ENCODE results near the gene RXRA.

GRCh38 chr9:134377143-134377484 lies 50.9 kb downstream of the RXRA start:
- TF ChIP-seq REST (IDR thresholded peaks at IDR 0.05; ENCODE audit: insufficient read depth in 1 of 2, low read depth in 2 of 2, low read length in 2 of 2) = no peak
- no peak for TF ChIP-seq TAF1 (IDR thresholded peaks at IDR 0.05; ENCODE audit: borderline replicate concordance, insufficient read depth, low read length)
- TF ChIP-seq POLR2AphosphoS5 (IDR thresholded peaks at IDR 0.05; ENCODE audit: low read depth, low read length) = no peak
